ENCODE measurements around the gene DLGAP1.

DNA sequence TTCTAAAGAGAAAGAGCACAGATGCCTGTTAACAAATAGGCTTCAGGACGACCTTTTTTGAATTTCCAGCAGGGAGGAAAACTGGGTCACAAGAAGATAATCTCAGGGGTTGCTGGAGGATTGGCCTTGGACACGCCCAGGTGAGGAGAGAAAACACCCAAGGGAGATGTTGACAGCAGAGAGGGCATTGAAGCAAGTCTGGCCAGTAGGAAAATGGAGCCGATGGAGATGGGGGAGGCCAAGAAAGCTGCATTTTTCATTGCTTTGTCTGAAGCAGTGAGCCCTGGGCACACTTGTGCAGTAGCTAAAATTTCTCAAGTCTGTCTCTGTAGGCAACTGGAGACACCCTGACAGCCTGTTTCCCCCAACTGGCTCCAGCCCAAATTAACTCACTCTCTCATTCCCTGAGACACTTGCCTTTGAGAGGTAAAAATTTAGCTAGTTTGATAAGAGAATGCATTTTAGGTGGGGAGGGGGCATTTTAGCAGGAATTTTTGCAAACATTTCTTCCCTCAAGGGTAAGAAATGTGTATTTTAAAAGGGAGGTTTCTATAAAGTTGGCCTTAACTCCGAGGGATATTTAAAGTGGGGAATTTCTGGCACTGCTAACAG, 839.6 kb downstream of the DLGAP1 start:
- TF ChIP-seq, protein P1, sequence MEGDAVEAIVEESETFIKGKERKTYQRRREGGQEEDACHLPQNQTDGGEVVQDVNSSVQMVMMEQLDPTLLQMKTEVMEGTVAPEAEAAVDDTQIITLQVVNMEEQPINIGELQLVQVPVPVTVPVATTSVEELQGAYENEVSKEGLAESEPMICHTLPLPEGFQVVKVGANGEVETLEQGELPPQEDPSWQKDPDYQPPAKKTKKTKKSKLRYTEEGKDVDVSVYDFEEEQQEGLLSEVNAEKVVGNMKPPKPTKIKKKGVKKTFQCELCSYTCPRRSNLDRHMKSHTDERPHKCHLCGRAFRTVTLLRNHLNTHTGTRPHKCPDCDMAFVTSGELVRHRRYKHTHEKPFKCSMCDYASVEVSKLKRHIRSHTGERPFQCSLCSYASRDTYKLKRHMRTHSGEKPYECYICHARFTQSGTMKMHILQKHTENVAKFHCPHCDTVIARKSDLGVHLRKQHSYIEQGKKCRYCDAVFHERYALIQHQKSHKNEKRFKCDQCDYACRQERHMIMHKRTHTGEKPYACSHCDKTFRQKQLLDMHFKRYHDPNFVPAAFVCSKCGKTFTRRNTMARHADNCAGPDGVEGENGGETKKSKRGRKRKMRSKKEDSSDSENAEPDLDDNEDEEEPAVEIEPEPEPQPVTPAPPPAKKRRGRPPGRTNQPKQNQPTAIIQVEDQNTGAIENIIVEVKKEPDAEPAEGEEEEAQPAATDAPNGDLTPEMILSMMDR (IDR thresholded peaks at IDR 0.05 in 4 of 5, conservative IDR thresholded peaks at IDR 0.05 in 1 of 5), result no peak
- no peak for TF ChIP-seq POLR2A (IDR thresholded peaks at IDR 0.05)
